DND-41 (cell line): ENCODE results near the gene MOGAT3.

ENCODE experiments used
- ATAC-seq: fragments of 200-7000 bp; cut with Tn5 transposase; 3 replicates; pipeline ENCODE4 v1.9.1; 2021; ENCODE audit warnings: low read depth; ENCODE audit not compliant: insufficient read depth
- DNase-seq: peaks from one replicate; pipeline ENCODE4 v3.0.0-alpha.2; 2020
- H2AFZ ChIP-seq: 2 replicates; pipeline ENCODE4 v1.6.0; 2012; ENCODE audit warnings: low read depth, low read length
- H3K27ac ChIP-seq: 2 replicates; pipeline ENCODE4 v1.5.1; 2012; ENCODE audit warnings: low read length, inconsistent platforms
- H3K27me3 ChIP-seq: fragments of 200-600 bp; sonication (generic); 2 replicates; pipeline ENCODE4 v1.6.0; 2012; ENCODE audit warnings: low read length, mild to moderate bottlenecking, inconsistent platforms; ENCODE audit not compliant: insufficient read depth, poor library complexity
- H3K36me3 ChIP-seq: 2 replicates; pipeline ENCODE4 v1.5.1; 2012; ENCODE audit warnings: low read length, inconsistent platforms; ENCODE audit not compliant: insufficient read depth
- H3K4me1 ChIP-seq: 2 replicates; pipeline ENCODE4 v1.5.1; 2012; ENCODE audit warnings: mild to moderate bottlenecking, low read length; ENCODE audit not compliant: insufficient read depth
- H3K4me2 ChIP-seq: 2 replicates; pipeline ENCODE4 v1.6.0; 2012; ENCODE audit warnings: mild to moderate bottlenecking, moderate library complexity, low read length, inconsistent platforms; ENCODE audit not compliant: insufficient read depth
- H3K4me3 ChIP-seq, 2 experiments: fragments of 200-600 bp in 1 of 2; shearing (Covaris generic) in 1 of 2; 2 replicates each; pipeline ENCODE4 v1.5.1; 2012 to 2016; ENCODE audit warnings: inconsistent platforms in 2 of 2, low read length in 2 of 2, mild to moderate bottlenecking in 2 of 2, low read depth in 1 of 2, moderate library complexity in 1 of 2
- H3K79me2 ChIP-seq: 2 replicates; pipeline ENCODE4 v1.6.0; 2012; ENCODE audit warnings: low read length, inconsistent platforms; ENCODE audit not compliant: insufficient read depth
- H3K9ac ChIP-seq: 2 replicates; pipeline ENCODE4 v1.6.0; 2012; ENCODE audit warnings: low read depth, mild to moderate bottlenecking, inconsistent platforms, low read length, moderate library complexity
- H3K9me3 ChIP-seq: 2 replicates; pipeline ENCODE4 v1.5.1; 2012; ENCODE audit warnings: low read length, moderate library complexity, mild to moderate bottlenecking, inconsistent platforms; ENCODE audit not compliant: insufficient read depth, severe bottlenecking
- H4K20me1 ChIP-seq: 2 replicates; pipeline ENCODE4 v1.6.0; 2012; ENCODE audit warnings: low read length; ENCODE audit not compliant: insufficient read depth
- CTCF ChIP-seq: IDR thresholded peaks from 2 replicates; pipeline ENCODE4 v1.5.1; 2012; ENCODE audit warnings: borderline replicate concordance, low read length, moderate library complexity, mild to moderate bottlenecking; ENCODE audit not compliant: poor library complexity, severe bottlenecking; ENCODE audit errors: extremely low read depth
- EZH2 ChIP-seq: IDR thresholded peaks from 3 replicates; pipeline ENCODE4 v1.6.1; 2012; ENCODE audit warnings: borderline replicate concordance, low read depth, mild to moderate bottlenecking, moderate library complexity, low read length, inconsistent platforms; ENCODE audit not compliant: severe bottlenecking

The MOGAT3 gene

GRCh38 chr7:101169838-101170551, 30.8 kb downstream of the MOGAT3 start:
- peaks cover 17% of the 10 kb centered on the region for H3K27me3 ChIP-seq
- peak; percentile 60 for ATAC-seq

GRCh38 chr7:101169110-101169837, 31.6 kb downstream of the MOGAT3 start:
- no peak overlapping the region; the same call in 1 of the 2 replicates for H2AFZ ChIP-seq
- peak overlapping the region in 1 of 2 experiments; percentile 28; a peak in 1 of 4 replicates for H3K4me3 ChIP-seq
- peak; percentile 1; the same call in 1 of the 3 replicates for ATAC-seq
- no peak overlapping the region for H3K9ac ChIP-seq
- peaks cover 72% of the 10 kb centered on the region for H3K4me1 ChIP-seq
- H3K27me3 ChIP-seq = peaks cover 17% of the 10 kb centered on the region
- no peak for TF ChIP-seq EZH2
- no peaks in the 10 kb centered on the region for H3K9me3 ChIP-seq
- no peak for DNase-seq
- no peaks in the 10 kb centered on the region for H3K36me3 ChIP-seq
- H3K27ac ChIP-seq = no peak overlapping the region
- peak overlapping the region; percentile 54 for H3K4me2 ChIP-seq
- H4K20me1 ChIP-seq = peaks cover 64% of the 10 kb centered on the region
- no peaks in the 10 kb centered on the region; the same call in 1 of the 2 replicates for H3K79me2 ChIP-seq

More at GRCh38 chr7:101169838-101170551, 30.8 kb downstream of the MOGAT3 start:
- H3K4me3 ChIP-seq = peak overlapping the region in 1 of 2 experiments; percentile 28; a peak in 1 of 4 replicates
- H4K20me1 ChIP-seq = peaks cover 57% of the 10 kb centered on the region
- H3K9me3 ChIP-seq = no peaks in the 10 kb centered on the region
- H2AFZ ChIP-seq = no peak overlapping the region; the same call in 1 of the 2 replicates
- H3K36me3 ChIP-seq = no peaks in the 10 kb centered on the region
- no peak overlapping the region for H3K27ac ChIP-seq
- peak; percentile 98 for TF ChIP-seq CTCF
- no peak for TF ChIP-seq EZH2
- H3K79me2 ChIP-seq = no peaks in the 10 kb centered on the region
- peak overlapping the region; percentile 54 for H3K4me2 ChIP-seq
- peaks cover 65% of the 10 kb centered on the region for H3K4me1 ChIP-seq
- H3K9ac ChIP-seq = no peak overlapping the region
- DNase-seq = peak; percentile 83

GRCh38 chr7:101168412-101169049, 32.3 kb downstream of the MOGAT3 start:
- no peak overlapping the region for H2AFZ ChIP-seq
- DNase-seq = no peak
- peaks cover 3% of the 10 kb centered on the region for H3K79me2 ChIP-seq
- H3K27me3 ChIP-seq = peaks cover 17% of the 10 kb centered on the region
- H3K4me1 ChIP-seq = peaks cover 79% of the 10 kb centered on the region
- TF ChIP-seq EZH2 = no peak
- no peak for TF ChIP-seq CTCF
- H3K36me3 ChIP-seq = no peaks in the 10 kb centered on the region
- H3K4me2 ChIP-seq = no peak overlapping the region
- H3K9me3 ChIP-seq = no peaks in the 10 kb centered on the region
- no peak overlapping the region for H3K27ac ChIP-seq
- no peak overlapping the region for H3K9ac ChIP-seq
- H4K20me1 ChIP-seq = peaks cover 67% of the 10 kb centered on the region
- no peak overlapping the region for H3K4me3 ChIP-seq
- ATAC-seq = no peak
